ENCODE data around the gene GABRG3. TPM values are rescaled to one million over a fixed set of nuclear protein-coding genes. Genes with fewer than 3 reads are reported as not detected.

GABRG3 gene
- total RNA-seq, 4 donors from 2014 or later = 0.67 to 3.0 TPM; not detected in 2

DNA sequence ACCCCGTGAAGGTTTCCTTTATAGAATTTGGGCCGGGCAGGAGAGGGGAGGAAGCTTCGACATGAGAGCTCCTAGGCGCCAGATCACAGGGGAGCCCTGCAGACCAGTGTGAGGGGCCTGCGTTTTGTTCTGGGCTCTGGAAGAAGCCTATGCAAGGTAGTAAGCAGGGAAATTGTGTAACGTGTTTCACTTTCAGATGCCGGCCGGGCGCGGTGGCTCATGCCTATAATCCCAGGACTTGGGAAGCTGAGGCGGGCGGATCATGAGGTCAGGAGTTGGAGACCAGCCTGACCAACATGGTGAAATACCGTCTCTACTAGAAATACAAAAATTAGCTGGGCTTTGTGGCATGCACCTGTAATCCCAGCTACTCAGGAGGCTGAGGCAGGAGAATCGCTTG, 65.2 kb downstream of the GABRG3 start:
- intact Hi-C loops (cut with DNase I) = no loop called here
- no peak overlapping the region for H3K4me3 ChIP-seq (replicated peaks in 1 of 3)
- H3K27me3 ChIP-seq = no peaks in the 10 kb centered on the region
- TF ChIP-seq, protein P1, sequence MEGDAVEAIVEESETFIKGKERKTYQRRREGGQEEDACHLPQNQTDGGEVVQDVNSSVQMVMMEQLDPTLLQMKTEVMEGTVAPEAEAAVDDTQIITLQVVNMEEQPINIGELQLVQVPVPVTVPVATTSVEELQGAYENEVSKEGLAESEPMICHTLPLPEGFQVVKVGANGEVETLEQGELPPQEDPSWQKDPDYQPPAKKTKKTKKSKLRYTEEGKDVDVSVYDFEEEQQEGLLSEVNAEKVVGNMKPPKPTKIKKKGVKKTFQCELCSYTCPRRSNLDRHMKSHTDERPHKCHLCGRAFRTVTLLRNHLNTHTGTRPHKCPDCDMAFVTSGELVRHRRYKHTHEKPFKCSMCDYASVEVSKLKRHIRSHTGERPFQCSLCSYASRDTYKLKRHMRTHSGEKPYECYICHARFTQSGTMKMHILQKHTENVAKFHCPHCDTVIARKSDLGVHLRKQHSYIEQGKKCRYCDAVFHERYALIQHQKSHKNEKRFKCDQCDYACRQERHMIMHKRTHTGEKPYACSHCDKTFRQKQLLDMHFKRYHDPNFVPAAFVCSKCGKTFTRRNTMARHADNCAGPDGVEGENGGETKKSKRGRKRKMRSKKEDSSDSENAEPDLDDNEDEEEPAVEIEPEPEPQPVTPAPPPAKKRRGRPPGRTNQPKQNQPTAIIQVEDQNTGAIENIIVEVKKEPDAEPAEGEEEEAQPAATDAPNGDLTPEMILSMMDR (IDR thresholded peaks at IDR 0.05) = no peak
- no peak for TF ChIP-seq POLR2A (IDR thresholded peaks at IDR 0.05)
- H3K36me3 ChIP-seq = no peaks in the 10 kb centered on the region
- no peak for DNase-seq
- WGBS, 2 donors = 92 to 94% methylated on average over 14 of the region's 14 CpGs
- H3K9me3 ChIP-seq = no peaks in the 10 kb centered on the region
- H3K4me1 ChIP-seq = no peaks in the 10 kb centered on the region
- H3K27ac ChIP-seq = no peak overlapping the region

DNA sequence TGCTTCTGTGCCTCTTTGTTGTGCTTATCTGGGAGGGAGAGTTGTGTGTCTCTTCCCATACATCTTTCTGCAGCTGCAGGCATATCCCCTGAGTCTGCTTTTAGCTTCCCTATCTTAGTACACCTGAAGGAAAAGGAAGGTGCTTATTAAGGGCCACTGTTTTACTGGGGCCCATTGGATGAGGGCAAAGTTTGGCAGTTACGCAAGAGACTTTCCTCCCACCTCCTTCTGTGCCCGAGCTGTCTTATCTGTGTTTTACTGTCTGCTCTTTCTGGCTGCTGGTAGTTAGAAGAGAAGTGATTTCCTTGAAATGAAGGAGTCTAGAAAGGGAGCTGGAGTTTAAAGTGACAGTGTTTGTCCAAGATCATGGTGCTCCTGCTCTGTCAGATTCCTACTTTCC, 66.5 kb downstream of the GABRG3 start:
- WGBS, 2 donors = 75 to 90% methylated on average over 2 of the region's 2 CpGs
- intact Hi-C loops (cut with DNase I) = no loop called here
- TF ChIP-seq, protein P1 (IDR thresholded peaks at IDR 0.05) = no peak
- TF ChIP-seq POLR2A (IDR thresholded peaks at IDR 0.05) = no peak
- no peaks in the 10 kb centered on the region for H3K27me3 ChIP-seq
- no peaks in the 10 kb centered on the region for H3K4me1 ChIP-seq
- H3K4me3 ChIP-seq (replicated peaks in 1 of 3) = no peak overlapping the region
- no peak overlapping the region for H3K27ac ChIP-seq
- no peaks in the 10 kb centered on the region for H3K36me3 ChIP-seq
- no peaks in the 10 kb centered on the region for H3K9me3 ChIP-seq
- DNase-seq = no peak

DNA sequence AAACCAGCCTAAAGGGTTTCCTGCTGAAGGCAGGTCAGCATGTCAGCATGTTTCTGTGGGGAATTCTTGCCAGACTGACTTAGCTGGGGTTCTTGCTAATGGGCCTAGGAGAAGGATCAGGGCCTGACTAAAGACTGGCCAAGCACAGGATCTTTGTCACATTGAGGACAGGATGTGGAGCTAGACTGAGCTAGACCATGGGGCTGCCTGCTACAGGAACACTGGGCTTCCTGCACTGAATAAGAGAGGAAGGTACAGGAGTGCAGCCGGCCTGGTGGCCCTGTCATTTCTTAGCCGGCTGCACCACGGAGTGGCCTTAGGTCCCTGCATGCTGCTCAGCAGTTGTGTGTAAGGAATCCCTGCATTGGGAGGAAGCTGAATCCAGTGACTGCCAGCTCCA, 68.2 kb downstream of the GABRG3 start:
- no peaks in the 10 kb centered on the region for H3K36me3 ChIP-seq
- no peaks in the 10 kb centered on the region for H3K27me3 ChIP-seq
- no peak overlapping the region for H3K4me3 ChIP-seq (replicated peaks in 1 of 3)
- WGBS, 2 donors = 71 to 77% methylated on average over 3 of the region's 3 CpGs
- no peaks in the 10 kb centered on the region for H3K4me1 ChIP-seq
- TF ChIP-seq POLR2A (IDR thresholded peaks at IDR 0.05) = no peak
- TF ChIP-seq, protein P1 (IDR thresholded peaks at IDR 0.05) = no peak
- intact Hi-C loops (cut with DNase I) = no loop called here
- no peak overlapping the region for H3K27ac ChIP-seq
- DNase-seq = no peak
- H3K9me3 ChIP-seq = no peaks in the 10 kb centered on the region

DNA sequence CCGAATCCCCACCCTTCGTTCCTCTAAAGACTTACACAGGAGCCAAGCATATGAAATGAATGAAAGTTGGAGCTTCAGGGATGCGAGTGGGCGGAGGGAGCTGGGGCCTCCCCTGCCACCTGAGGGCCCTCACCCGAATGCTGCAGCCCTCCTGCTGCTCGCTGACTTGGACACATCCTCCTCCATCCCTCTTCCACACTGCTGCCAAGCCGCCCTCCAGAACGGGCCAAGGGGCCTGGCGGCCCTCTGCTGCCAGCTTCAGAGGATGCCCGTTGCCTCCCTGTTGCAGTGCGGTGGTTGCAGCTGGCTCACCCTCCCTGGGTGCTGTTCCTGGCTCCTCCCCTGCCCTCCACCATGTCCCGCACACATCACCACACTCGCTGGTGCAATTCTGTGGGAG, 71.2 kb downstream of the GABRG3 start:
- Histone ChIP-seq H3K4me1 (no peaks in the 10 kb centered on the region), H3K36me3 (no peaks in the 10 kb centered on the region), H3K9me3 (no peaks in the 10 kb centered on the region), H3K4me3 (replicated peaks in 1 of 3) (no peak overlapping the region), H3K27me3 (no peaks in the 10 kb centered on the region), H3K27ac (no peak overlapping the region)
- no peak for DNase-seq
- intact Hi-C loops (cut with DNase I) = no loop called here
- TF ChIP-seq, protein P1 (IDR thresholded peaks at IDR 0.05) = no peak
- no peak for TF ChIP-seq POLR2A (IDR thresholded peaks at IDR 0.05)
- WGBS, 2 donors = 91 to 96% methylated on average over 10 to 13 of the region's 13 CpGs

DNA sequence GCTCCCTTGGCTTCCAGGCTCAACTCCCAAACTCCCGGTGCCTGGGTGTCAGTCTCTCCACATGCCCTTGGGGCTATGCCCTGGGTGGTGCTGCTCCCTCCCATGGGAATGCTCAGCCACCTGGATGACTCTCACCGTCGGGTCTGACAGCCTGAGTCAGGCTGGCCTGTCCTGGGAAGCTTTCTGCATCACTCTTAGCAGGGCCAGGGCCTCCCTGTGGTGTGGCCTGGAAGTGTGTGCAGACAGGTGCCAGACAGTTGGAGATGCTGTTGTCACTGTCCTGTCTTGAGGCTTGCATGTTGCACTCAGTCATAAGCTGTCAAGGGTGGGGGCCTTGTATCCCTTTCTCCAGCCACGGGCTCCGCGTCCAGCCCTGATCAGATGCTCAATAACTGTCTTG, 71.7 kb downstream of the GABRG3 start:
- Histone ChIP-seq H3K27ac (no peak overlapping the region), H3K4me1 (no peaks in the 10 kb centered on the region), H3K36me3 (no peaks in the 10 kb centered on the region), H3K27me3 (no peaks in the 10 kb centered on the region), H3K9me3 (no peaks in the 10 kb centered on the region), H3K4me3 (replicated peaks in 1 of 3) (no peak overlapping the region)
- TF ChIP-seq POLR2A (IDR thresholded peaks at IDR 0.05) = no peak
- TF ChIP-seq, protein P1 (IDR thresholded peaks at IDR 0.05) = no peak
- intact Hi-C loops (cut with DNase I) = no loop called here
- DNase-seq = no peak
- WGBS, 2 donors = 86 to 94% methylated on average over 5 to 6 of the region's 6 CpGs
